HL-60/S4 (cell line): ENCODE results near the gene CREB5.
"Not testable (repeated sequence)": the region's sequence is repeated elsewhere in the genome, so short reads cannot be mapped to it uniquely, and the experiment has no call there.

ENCODE experiments used
- in situ Hi-C: fragments of 300-500 bp; cut with MboI; formaldehyde crosslinking; loops from 2 replicates; pipeline ENCODE4 v1.14.3; 2022; ENCODE audit warnings: low sequenced_read_pairs

CREB5 gene

DNA sequence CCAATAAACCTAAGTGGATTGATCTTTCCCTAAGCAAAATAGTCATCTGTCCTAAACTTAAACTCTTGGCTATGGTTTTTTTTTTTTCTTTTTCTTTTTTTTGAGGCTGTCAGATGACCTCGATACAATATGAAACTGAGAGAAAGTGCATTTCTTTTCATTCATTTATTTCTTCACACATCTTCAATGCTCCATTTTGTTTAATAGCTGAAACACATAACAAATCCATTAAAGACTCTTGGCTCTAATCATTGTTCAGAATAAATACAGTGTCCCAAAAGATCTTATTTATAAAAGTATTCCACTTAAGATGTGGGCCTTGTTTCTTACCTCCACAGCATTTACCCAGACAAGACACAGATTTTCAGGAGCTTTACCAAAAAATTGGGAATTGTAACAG, 350.3 kb downstream of the CREB5 start:
- in situ Hi-C loops = no loop called here

DNA sequence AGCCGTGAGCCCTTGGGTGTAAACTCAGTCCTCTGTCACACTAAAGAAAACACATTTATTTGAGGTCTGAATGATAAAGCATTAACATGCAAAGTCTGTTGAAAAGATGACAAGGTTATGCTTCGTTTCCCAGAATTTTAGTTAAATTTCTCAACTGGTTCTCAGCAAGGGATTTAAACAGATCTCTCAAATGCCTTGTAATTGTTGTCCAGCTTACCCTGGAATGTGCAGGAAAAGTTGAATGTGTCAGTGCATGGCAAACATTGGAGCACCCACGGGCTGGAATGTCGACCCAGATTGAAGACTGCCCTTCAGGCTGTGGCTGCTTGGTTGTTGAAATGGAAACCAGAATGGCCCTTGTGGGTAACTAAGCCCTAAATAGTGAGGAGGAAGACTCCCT, 354.0 kb downstream of the CREB5 start:
- in situ Hi-C loops = no loop called here

- in situ Hi-C loops = no loop called here
Observed at GRCh38 chr7:28767356-28767755, 355.0 kb downstream of the CREB5 start.

GRCh38 chr7:28768577-28769147, 356.3 kb downstream of the CREB5 start:
- in situ Hi-C loops = no loop called here

DNA sequence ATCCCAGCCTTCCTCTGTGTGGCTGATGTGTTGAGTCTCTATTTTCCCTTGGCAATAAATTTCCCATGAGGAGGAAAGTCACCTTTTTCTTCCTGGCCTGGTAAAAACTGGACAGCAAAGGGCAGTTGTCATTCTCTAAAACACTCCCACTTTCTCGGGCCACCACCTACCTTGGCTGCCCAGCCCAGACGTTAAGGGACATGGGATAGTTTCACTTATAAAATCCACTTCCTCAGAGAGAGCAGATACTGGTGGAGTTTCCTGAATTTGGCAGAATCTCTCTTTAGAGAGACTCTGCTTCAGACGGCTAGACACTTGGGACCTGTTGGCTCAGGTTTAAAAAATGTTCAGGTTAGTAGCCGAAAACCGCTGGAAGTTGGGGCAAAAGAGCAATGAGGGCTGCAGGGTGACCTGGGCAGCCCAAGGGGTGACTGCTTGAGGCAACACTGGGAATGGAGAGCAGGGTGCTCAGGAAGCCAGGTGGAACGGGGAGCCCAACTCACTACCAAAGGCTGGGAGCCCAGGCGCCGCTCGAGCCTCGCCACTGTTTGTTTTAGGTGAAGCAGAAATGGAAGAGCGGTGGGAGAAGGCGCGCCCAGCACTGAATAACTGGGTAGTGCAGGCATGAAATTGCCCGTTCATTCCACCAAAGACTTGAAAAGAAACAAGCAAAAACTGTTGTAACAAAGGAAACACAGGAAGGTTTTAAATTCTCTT, 359.7 kb downstream of the CREB5 start:
- in situ Hi-C loops = no loop called here

GRCh38 chr7:28773423-28774145, 361.3 kb downstream of the CREB5 start:
- in situ Hi-C loops = no loop called here

DNA sequence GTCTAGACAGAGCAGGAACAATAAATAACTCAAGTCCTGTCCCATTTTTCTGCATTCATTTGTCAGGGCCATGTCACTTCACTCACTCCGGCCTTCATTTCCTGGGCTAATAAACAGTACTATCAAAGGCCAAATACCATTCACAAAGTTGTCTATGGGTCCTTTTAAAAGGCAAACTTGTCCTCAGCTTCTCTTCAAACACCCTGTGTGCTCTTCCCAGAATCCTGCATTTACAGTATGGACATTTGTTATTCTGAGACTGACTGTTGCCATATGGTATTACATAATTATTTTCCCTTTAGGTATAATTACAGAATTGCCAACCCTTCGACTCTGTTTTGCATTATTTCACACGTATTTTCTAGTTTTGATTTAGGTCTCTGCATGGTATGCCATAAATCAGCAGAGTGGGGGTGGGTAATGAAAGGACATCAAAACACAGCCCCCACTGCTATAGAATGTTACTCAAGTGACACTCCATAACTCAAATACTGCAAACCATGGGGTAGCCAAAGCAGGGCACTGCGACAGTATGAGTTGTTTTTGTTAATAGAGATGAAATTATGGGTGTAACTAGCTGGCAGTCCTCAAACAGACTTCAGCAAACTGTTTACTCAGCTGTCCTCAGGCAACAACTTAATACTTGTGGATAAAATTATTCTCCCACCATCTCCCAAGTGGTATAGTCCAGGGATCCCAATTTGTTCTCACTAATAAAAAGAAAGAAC, 362.1 kb downstream of the CREB5 start:
- in situ Hi-C loops = no loop called here

GRCh38 chr7:28776463-28777157, 364.3 kb downstream of the CREB5 start:
- in situ Hi-C loops = no loop called here

DNA sequence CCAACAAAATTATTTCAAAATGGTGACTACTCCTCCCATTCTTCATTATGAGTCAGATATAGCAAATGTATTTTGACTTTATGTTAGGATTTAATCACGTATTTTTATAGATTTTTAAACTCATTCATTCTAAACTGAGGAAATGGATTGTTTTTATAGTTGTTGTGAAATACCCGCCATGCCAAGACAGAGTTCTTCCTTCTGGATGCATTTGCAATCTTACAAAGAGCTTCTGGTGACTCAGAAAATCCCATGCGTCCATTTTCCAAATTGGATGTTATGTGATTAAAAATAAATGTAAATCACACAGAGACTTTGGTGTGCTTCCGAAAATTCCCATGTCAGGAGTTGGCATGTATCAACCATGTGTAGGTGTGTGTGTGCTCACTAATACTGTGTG, 366.5 kb downstream of the CREB5 start:
- in situ Hi-C loops = no loop called here

DNA sequence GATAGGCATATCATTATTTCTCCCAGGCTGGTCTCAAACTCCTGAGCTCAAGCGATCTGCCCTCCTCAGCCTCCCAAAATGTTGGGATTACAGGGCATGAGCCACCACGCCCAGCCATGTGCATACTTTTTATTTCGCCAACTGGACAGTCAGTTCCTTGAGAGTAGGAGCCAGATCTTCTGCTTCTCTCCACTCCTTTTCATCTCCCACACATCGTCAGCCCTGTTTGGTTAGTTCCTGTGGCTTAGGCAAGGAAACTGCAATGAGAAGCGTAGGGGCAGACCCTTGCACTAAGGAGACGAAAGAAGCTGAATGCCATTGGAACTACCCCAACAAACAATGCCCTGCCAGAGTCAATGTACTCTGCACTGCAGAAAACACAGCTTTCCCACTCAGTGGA, 367.6 kb downstream of the CREB5 start:
- in situ Hi-C loops = no loop called here

DNA sequence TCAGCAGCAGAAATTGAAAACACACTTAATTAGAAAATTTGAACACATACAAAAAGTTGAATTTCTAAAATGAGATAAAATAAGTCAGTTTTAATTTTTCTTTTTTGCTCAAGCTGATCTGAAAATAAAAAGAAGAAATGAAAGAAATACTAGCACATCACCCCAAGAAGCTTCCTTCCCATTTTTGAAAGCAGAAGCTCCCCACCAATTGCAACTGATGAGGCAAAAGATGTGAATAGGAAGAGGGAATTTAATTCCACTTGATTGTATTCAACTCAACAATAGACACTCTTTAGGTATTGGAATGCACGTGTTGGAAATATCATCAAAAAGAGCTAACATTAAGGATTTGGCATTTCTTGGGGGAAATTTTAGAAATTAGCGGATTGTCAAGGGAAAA, 370.0 kb downstream of the CREB5 start:
- in situ Hi-C loops = no loop called here

GRCh38 chr7:28784171-28784902, 372.0 kb downstream of the CREB5 start:
- in situ Hi-C loops = no loop called here

DNA sequence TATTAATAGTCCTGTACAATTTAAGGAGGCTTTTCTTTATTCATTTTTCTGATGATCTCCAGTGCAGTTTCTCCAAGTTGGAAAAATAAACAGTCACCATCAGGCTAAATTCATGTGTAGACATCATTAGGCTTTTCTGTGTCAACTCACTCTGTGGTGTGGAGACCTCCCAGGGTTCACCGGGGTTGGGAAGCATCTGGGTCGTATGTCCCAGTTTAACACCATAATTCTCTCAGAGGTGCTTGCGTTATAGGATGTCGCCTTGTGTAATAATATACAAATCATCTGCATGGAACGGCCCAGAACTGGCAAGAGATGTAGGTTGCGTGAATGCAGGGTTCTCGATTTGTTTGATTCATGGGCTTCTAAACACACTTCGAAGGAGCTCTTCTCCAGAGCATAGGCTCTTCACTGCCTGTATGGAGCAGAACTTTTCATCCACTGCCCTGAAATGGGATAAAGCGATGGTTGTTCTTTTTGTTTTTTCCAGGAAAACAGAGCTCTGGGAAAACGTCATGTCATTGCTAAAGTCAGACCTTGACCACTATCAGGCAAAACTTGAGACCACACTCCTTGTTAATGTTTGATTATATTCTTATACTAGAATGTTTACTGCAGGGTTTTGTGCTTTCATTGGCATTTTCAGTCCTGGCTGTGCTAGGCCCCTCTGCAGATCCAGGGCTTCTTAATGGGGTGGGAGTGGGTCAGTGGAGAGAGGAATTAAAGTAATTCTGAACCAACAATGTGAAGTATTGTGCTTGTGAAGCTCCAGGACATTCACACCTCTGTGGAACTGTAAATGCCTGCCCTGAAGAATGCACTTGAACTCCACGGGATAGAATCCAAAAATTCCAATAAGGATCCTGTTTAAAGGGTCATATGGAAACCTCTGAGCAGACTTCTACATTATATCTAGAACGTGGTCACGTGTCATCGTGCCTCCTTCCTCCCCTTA, 373.0 kb downstream of the CREB5 start:
- in situ Hi-C loops = no loop called here

DNA sequence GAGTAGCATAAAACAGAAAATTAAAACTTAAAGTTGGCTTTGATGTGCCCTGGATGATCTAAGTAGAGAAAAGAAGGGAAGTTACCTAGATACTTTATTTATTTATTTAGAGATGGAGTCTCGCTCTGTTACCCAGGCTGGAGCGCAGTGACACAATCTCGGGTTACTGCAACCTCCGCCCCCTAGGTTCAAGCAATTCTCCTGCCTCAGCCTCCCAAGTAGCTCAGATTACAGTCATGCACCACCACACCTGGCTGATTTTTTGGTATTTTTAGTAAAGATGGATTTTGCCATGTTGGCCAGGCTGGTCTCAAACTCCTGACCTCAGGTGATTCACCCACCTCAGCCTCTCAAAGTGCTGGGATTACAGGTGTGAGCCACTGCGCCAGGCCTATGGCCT, 373.8 kb downstream of the CREB5 start:
- in situ Hi-C loops = not testable (repeated sequence)

GRCh38 chr7:28787106-28787505, 374.8 kb downstream of the CREB5 start:
- in situ Hi-C loops = no loop called here

GRCh38 chr7:28790467-28790866, 378.1 kb downstream of the CREB5 start:
- in situ Hi-C loops = no loop called here

DNA sequence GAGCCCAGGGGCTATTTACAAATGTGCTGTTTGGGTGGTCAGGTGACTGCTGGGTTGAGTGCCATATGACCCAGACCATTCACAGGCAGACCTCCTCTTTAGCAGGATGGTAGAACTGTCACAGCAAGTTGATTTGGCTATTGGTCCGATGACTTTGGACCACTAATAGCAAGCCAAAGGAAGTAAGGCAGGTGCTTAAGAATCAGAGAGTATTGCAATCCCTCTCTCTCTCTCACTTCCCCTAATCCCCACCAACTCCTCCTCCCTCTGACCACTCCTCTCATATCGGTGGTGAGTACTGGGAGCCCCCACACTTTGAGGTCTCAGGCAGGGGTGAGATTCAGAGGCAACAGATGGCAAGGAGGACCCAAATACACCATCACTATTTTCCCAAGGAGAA, 380.5 kb downstream of the CREB5 start:
- in situ Hi-C loops = no loop called here

GRCh38 chr7:28793381-28794085, 381.2 kb downstream of the CREB5 start:
- in situ Hi-C loops = no loop called here

DNA sequence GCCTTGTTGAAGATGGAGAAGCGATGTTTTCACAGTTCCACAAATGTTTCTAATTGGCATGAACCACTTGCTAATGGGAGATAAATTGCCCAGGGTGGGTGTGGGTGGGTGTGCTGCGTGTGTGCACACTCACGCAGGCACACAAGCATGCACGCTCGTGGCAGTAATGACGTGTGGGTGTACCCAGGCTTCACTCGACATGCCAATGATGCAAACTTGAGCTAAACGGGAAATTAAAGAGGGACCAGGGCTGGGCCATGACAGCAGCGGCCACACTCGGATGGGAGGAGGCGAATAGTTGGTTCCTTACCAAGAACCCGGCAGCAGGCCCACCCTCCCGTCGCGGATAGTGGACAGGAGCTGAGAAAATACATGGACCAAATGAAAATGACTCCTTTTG, 386.0 kb downstream of the CREB5 start:
- in situ Hi-C loops = no loop called here
